ENCODE results near the gene HLA-DOA. TPM values are rescaled to one million over a fixed set of nuclear protein-coding genes. Genes with fewer than 3 reads are reported as not detected.

Gene HLA-DOA
- total and polyA plus RNA-seq, 2 donors (not counting 1 experiment from before 2014, with no cell fraction given), result 209 to 338 TPM

DNA sequence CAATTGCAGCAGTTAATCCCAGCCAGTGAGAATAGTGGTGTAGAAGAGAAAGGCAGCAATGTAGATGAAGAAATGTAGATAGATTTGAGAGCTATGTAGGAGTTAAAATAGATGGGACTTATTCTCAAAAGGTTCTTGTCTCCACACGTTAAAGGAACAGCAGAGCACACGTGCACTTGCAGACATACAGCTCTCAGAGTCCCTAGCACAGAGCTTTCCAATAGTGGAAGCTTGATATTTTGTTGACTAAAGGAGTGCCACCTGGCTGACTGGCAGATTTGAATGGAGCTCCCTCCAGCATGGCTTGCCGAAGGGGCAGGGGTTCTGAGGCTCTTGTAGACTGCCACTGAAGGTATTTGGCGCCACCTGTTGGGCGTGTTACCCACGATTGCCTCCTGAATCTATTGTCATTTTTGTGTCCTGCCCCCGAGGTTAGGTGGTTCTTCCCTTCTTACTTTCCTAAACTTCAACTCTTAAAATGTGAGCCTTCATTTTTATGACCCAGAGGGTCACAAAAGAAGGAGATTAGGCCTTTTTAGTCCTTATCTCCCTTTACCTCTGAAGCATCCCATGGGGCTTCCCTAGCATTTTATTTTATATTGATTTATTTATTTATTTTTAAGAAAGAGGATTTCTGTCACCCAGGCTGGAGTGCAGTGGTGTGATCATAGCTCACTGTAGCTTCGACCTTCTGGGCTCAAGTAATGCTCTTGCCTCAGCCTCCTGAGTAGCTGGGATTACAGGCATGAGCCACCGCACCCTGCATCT, 24.6 kb downstream of the HLA-DOA start:
- Histone ChIP-seq H3K9ac (ENCODE audit: low read length) (no peak overlapping the region), H2AFZ (ENCODE audit: insufficient read depth, low read depth, low read length, poor library complexity, severe bottlenecking) (no peak overlapping the region), H3K79me2 (ENCODE audit: control insufficient read depth, insufficient read depth, low read length) (peaks cover 9% of the 10 kb centered on the region), H3K27ac (ENCODE audit: low read length in 2 of 2) (peak overlapping the region; percentile 13 to 60), H3K36me3 (replicated peaks in 1 of 2; ENCODE audit: control extremely low read depth in 1 of 2, control insufficient read depth in 1 of 2, extremely low read depth in 1 of 2, insufficient read depth in 2 of 2, low read length in 1 of 2) (peaks cover 2 to 37% of the 10 kb centered on the region in 2 experiments), H3K27me3 (replicated peaks in 1 of 4; ENCODE audit: control extremely low read depth in 1 of 4, control insufficient read depth in 3 of 4, insufficient read depth in 4 of 4, low read length in 3 of 4) (no peaks in the 10 kb centered on the region), H4K20me1 (ENCODE audit: control insufficient read depth, insufficient read depth, low read length, poor library complexity, severe bottlenecking) (peaks cover 17% of the 10 kb centered on the region), H3K4me1 (ENCODE audit: control insufficient read depth in 2 of 2, insufficient read depth in 2 of 2, low read length in 2 of 2) (peaks cover 17 to 19% of the 10 kb centered on the region in 2 donors), H3K4me3 (ENCODE audit: control extremely low read depth in 1 of 5, extremely low read depth in 1 of 5, insufficient read depth in 1 of 5, low read depth in 2 of 5, low read length in 4 of 5) (no peak overlapping the region), H3K4me2 (replicated peaks; ENCODE audit: low read depth, low read length, poor library complexity, severe bottlenecking) (peak overlapping the region; percentile 45), H3K9me3 (ENCODE audit: control extremely low read depth in 1 of 3, control insufficient read depth in 2 of 3, insufficient read depth in 1 of 3, low read length in 2 of 3) (no peaks in the 10 kb centered on the region)
- peak; percentile 95 for ATAC-seq (ENCODE audit: low read depth)
- H3K27ac Mint-ChIP-seq, result peak overlapping the region; percentile 28
- ChIA-PET POLR2A (interaction anchor here (0.6 to 6.4 kb wide), 14 partner anchors 12 to 263 kb away, joined by 3 to 92 read pairs (median 5); partner anchors contain the start of genes BRD2, HLA-DMA, HLA-DMB and PSMB9), CTCF (interaction anchor here (0.6 to 28.4 kb wide), 67 partner anchors 9 to 805 kb away, joined by 3 to 822 read pairs (median 5); partner anchors contain the start of genes B3GALT4, BRD2, HLA-DMA and HLA-DMB)
- WGBS (ENCODE audit: insufficient coverage), result 18% methylated on average over 8 of the region's 9 CpGs
- no peaks in the 10 kb centered on the region for H3K27me3 Mint-ChIP-seq
- no peaks in the 10 kb centered on the region for H3K9me3 Mint-ChIP-seq (ENCODE audit: insufficient read depth)
- TF ChIP-seq EZH2 (IDR thresholded peaks at IDR 0.05; ENCODE audit: borderline replicate concordance, insufficient read depth, low read depth, low read length, poor library complexity, severe bottlenecking), result no peak
- TF ChIP-seq, protein P1, sequence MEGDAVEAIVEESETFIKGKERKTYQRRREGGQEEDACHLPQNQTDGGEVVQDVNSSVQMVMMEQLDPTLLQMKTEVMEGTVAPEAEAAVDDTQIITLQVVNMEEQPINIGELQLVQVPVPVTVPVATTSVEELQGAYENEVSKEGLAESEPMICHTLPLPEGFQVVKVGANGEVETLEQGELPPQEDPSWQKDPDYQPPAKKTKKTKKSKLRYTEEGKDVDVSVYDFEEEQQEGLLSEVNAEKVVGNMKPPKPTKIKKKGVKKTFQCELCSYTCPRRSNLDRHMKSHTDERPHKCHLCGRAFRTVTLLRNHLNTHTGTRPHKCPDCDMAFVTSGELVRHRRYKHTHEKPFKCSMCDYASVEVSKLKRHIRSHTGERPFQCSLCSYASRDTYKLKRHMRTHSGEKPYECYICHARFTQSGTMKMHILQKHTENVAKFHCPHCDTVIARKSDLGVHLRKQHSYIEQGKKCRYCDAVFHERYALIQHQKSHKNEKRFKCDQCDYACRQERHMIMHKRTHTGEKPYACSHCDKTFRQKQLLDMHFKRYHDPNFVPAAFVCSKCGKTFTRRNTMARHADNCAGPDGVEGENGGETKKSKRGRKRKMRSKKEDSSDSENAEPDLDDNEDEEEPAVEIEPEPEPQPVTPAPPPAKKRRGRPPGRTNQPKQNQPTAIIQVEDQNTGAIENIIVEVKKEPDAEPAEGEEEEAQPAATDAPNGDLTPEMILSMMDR (IDR thresholded peaks at IDR 0.05), result peak; percentile 91
- peaks cover 33% of the 10 kb centered on the region for H3K4me1 Mint-ChIP-seq
- DNase-seq, result peak; percentile 92
- intact Hi-C loops (cut with micrococcal nuclease), result loop anchor here (1.0 to 10.0 kb wide), 8 partner anchors 12 to 570 kb away; partner anchors contain the start of genes HLA-DMA, HLA-DMB and TAP2
- H3K4me3 Mint-ChIP-seq, result no peak overlapping the region

All from B cell (primary cell).